HG03354 (cell line): ENCODE results near the gene CCDC126.
"Not testable (repeated sequence)": the region's sequence is repeated elsewhere in the genome, so short reads cannot be mapped to it uniquely, and the experiment has no call there.

Source experiments
- ATAC-seq: cut with Tn5 transposase; IDR thresholded peaks from one replicate; pipeline ENCODE4 v1.9.1; 2021; ENCODE audit warnings: mild to moderate bottlenecking; ENCODE audit not compliant: unreplicated experiment, poor library complexity, severe bottlenecking

CCDC126 gene

GRCh38 chr7:23619141-23619540 is 22.0 kb downstream of the CCDC126 start:
- ATAC-seq: no peak

DNA sequence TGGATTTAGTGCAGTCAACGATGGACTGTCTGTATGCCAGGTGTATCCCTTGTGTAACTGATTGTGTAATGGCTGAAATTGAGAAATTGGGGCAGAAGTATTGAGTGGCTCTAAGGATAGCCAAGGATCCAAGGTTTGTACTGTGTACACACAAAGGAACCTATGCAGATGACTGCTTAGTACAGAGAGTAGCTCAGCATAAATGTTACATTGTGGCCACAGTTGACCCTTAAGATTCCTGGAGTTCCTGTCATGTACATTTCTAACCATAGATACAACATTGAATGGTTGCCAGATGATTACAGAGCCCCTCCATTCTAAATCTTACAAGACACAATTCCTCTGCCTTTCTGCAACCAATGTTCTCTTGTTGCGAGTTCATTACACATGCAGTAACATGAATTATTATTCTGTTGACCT is 25.3 kb downstream of the CCDC126 start:
- ATAC-seq: no peak

DNA sequence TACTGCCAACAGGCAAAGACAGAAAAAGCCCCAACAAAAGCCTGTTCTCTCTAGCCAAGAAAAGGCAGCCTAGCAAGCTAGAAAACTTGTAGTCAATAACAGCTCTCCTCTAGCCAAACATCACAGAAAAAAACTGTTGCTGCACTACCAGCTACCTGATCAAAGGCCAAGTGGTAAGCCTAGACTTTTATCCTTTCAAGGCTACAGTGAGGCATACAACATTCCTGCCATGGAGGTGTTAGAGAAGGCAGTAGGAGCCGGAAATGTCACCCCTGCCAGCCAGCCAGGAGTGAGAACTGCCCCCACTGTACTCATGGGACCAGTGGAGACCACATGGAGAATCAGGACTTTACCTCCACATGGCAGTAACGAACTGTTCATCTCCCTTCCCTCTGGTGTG is 31.2 kb downstream of the CCDC126 start:
- ATAC-seq: no peak

- no peak for ATAC-seq
These were observed 36.2 kb downstream of the CCDC126 start for GRCh38 chr7:23633417-23633816.

GRCh38 chr7:23645822-23646221 is 48.6 kb downstream of the CCDC126 start:
- no peak for ATAC-seq

- ATAC-seq: no peak
These were observed 56.8 kb downstream of the CCDC126 start for GRCh38 chr7:23653942-23654341.

GRCh38 chr7:23654508-23654907 is 57.3 kb downstream of the CCDC126 start:
- ATAC-seq: no peak

- no peak for ATAC-seq
These were observed 58.3 kb downstream of the CCDC126 start for GRCh38 chr7:23655433-23655832.

GRCh38 chr7:23658831-23659427 is 61.7 kb downstream of the CCDC126 start:
- no peak for ATAC-seq

DNA sequence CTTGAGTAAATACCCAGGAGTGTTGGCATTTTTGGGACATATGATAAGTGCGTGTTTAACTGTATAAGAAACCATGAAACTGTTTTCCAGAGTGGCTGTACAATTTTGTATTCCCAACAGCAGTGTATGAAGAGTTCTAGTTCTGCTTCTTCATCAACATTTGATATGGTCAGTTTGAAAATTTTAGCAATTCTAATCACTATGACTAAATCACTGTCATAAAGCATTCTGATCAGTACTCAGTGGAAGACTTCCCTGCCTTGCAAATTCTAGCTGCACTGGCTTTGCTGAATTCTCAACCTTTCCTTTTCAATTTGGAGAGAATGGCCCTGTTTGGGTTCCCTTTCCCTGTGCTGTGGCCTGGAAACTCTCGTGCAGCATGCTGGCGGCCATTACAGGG is 64.2 kb downstream of the CCDC126 start:
- ATAC-seq: no peak

DNA sequence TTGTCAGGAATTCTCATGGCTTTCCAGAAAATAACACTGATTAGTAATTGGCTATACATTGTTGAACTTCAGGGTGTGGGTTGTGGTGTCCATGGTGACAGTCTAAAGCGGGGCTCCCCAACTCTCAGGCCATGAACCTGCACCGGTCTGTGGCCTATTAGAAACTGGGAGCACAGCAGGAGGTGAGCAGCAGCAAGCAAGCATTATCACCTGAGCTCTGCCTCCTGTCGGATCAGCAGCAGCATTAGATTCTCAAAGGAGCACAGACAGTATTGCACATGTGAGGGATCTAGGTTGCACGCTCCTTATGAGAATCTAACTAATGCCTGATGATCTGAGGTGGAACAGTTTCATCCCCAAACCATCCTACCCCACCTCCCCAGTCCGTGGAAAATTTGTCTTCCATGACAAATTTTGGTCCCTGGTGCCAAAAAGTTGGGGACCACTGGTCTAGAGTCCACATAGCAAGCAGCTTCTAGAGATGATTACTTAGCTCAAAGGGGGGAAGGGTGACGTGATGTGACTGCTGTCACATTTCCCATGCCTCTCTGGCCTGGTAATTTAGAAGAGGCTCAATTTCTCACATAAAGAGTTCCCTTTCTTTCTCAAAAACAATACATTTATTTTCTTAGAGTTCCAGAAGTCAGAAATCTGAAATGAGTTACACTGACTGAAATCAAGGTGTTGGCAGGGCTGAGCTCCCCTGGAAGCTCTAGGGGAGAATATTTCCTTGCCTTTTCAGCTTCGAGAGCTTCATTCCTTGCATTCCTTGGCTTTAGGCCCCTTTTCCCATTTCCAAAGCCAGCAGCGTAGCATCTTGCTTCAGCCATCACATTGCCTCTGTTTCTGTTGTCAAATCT is 65.2 kb downstream of the CCDC126 start:
- ATAC-seq: no peak

GRCh38 chr7:23662984-23663313 is 65.8 kb downstream of the CCDC126 start:
- no peak for ATAC-seq

DNA sequence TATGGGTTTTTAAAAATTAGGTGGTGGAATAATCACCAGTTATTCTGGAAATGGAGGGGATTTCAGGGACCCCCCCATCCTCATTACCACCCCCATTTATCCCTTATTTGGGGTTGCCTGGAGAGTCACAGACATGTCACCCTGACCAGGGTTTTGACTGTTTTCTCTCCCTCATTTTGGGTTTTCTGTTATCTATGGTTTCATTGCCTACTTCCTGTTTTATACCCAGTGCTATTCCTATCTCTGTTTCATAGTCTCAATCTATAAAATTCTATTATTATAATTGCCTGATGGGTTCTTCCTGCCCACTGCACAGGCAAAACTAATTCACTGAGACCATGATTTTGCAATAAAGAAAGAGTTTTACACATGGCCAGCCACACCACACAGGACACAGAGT is 66.9 kb downstream of the CCDC126 start:
- ATAC-seq: no peak

DNA sequence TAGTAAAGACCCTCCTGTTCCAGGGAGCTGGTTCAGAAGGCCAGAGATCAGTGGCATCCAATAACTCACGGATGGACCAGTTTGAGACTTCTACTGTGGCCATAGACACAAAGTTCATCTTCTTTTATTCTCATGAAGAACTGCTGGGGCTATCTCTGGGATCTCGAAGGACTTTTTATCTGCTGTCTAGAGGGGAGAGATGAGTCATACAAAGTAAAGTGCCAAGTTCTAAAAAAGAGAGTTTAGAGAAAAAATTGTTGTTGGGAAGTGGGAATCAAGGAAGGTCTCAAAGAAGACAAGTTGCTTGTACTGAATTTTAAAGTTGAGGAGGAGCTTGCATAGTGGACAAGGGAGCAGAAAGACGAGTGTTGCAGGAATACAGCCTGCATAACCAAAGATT is 74.9 kb downstream of the CCDC126 start:
- no peak for ATAC-seq

DNA sequence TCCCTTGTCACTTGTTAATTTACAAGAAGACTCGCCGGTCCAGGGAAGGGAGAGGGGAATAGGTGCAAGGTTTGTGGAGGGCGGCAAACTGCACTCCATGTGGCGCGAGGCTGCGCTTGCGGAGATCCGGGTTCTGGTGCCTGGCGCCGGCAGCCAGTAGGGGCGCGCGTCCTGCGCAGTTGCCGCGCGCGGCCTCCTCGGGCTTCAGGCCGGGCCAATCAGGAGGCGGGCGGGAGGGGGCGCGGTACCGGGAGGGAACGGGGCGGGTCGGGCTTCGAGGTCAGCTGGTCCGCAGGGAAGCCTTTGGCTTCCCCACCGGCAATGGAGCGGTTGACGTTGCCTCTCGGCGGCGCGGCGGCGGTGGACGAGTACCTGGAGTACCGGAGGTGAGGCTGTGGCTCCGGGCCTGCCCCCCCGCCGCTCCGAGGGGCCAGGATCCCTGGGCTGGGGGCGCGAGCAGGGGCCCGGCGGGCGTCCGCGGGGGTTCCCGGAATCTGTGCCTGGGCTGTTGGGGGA is 82.8 kb downstream of the CCDC126 start, which contains the start of gene FAM221A:
Gene FAM221A, plus strand, starts transcription at position 302 of the 516 bp plus-strand sequence. Its CDS starts 20 bp downstream, at position 322.
- peak; percentile 97 for ATAC-seq

- ATAC-seq: peak; percentile 51
These were observed 83.5 kb downstream of the CCDC126 start for GRCh38 chr7:23680414-23681405.

DNA sequence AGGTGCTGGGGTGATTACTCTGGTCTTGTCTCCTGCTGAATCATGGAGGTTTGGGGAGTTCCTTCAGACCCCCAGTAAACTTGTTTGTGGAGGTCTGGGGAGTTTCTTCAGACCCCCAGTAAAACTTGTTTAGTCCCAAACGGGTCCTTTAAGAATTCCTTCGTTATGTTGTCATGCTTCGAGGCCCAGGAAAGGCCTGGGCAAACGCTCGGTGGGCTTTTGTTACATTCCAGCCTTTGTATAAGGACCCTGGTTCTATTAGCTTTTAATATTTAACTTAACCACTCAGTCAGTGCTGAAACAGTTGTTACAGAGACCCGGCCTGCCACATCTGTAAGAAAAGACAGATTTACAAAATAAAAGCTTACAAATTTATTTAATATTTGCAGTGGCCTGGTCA is 86.9 kb downstream of the CCDC126 start:
- ATAC-seq: not testable (repeated sequence)

GRCh38 chr7:23685731-23686130 is 88.5 kb downstream of the CCDC126 start:
- ATAC-seq: no peak

DNA sequence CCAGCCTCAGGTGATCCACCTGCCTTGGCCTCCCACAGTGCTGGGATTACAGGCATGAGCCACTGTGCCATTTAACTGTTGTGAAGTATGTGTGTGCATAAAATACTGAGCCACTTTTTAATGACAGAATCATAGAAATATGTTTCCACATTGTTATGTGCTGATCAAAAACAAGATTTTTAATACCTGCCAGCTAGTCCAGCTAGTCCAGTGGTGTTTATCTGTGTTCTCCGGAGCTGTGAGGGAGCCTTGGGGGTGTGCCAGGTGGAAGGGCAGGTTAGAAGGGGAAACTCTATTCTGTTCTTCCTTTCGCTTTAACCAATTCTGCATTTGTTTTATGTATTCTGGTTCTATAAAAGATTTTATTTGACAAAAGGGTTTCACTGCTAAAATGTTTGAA is 89.8 kb downstream of the CCDC126 start:
- no peak for ATAC-seq

DNA sequence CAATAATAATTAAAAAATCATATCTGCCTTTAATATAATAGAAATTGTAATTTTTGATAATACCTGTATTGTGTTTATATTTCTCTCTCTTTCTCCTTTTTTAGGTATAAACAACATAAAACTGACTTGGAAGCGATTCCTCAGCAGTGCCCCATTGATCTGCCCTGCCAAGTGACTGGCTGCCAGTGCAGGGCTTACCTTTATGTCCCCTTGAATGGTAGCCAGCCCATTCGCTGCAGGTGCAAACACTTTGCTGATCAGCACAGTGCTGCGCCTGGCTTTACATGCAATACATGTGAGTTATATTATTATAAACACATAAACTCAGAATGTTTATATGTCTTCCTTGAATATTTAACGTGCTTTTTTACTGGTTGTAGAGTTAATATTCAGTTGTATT is 92.0 kb downstream of the CCDC126 start:
- no peak for ATAC-seq
